ENCODE measurements around the gene RPRD1A. TPM values are rescaled to one million over a fixed set of nuclear protein-coding genes. Genes with fewer than 3 reads are reported as not detected.
"Not testable (repeated sequence)": the region's sequence is repeated elsewhere in the genome, so short reads cannot be mapped to it uniquely, and the experiment has no call there.

The RPRD1A gene
- polyA plus RNA-seq, 1 donor: 42.7 TPM

DNA sequence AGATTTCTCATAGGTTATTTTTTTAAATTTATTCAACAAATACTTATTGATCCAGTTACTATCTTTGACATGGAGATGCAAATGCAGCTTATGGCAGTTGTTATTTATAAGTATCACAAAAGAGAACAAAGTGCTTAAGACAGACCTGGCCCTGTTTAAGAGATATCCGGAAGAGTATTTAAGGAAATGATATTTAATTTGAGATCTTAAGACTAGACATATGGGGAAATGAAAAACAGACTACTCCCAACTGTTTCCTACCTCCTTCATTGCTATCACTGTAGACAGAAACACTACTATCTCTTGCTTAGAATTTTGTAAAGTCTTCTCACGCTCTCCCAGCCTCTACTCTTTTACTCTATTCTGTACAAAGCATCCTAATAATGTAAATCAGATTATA, 36.0 kb downstream of the RPRD1A start:
- DNase-seq (ENCODE audit: low read depth): no peak

DNA sequence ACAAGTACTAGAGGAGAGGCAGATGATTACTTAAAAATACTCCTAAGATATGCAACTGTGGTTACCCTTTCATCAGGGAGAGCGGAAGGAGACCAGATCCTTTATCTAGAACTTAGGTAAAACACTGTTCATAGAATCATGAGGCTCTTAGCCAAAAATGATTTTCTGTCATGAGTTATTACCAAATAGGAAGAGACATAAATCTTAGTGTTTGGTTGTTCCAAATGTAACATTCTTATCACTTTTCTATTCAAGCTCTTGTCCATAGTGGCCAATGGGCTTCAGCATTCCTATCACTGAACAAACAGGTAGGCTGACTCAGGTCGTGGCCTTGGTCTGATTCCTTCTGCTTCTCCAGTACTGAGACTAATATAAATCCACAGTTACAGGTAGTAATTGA, 38.5 kb downstream of the RPRD1A start:
- no peak for DNase-seq (ENCODE audit: low read depth)

DNA sequence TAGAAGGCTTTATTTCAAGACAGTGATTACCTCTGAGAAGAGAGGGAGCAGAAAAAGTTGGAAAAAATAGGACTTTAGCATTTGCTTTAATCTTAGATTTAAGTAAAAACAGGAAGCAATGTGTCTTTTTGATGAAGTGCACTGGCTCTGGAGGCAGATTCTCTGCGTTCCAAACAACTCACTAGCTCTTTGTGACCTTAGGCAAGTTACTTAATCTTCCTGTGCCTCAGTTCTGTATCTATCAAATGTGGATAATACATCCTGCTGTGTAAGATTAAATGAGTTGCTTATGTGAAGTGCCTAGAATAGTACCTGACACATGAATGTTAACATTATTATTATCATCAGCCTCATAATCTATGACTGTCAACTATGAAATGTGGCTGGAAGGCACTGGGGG, 42.3 kb downstream of the RPRD1A start:
- no peak for DNase-seq (ENCODE audit: low read depth)

DNA sequence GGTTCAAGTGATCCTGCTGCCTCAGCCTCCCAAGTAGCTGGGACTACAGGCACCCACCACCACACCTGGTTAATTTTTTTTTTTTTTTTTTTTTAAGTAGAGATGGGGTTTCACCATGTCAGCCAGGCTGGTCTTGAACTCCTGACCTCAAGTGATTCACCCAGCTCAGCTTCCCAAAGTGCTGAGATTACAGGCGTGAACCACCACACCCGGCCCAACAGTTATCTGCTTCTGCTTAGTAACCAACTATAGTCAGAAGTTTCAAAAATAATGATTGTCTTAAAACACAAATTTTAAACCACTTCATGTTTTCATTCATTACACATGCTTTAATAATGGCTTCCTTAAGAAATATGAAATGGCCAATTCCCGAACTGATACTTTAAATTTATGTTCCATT, 43.1 kb downstream of the RPRD1A start:
- DNase-seq (ENCODE audit: low read depth): not testable (repeated sequence)

DNA sequence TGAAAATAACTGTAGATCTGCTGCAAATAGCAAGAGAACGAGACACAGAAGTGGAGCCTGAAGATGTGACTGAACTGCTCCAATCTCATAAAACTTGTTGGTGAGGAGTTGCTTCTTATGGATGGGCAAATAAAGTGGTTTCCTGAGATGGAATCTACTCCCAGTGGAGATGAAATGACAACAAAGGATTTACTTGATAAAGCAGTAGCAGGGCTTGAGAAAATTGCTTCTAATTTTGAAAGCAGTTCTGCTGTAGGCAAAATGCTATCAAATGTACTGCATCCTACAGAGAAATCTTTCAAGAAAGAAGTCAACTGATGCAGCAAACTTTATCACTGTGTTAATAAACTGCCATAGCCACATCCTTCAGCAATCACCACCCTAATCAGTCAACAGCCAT, 44.0 kb downstream of the RPRD1A start:
- DNase-seq (ENCODE audit: low read depth): no peak

DNA sequence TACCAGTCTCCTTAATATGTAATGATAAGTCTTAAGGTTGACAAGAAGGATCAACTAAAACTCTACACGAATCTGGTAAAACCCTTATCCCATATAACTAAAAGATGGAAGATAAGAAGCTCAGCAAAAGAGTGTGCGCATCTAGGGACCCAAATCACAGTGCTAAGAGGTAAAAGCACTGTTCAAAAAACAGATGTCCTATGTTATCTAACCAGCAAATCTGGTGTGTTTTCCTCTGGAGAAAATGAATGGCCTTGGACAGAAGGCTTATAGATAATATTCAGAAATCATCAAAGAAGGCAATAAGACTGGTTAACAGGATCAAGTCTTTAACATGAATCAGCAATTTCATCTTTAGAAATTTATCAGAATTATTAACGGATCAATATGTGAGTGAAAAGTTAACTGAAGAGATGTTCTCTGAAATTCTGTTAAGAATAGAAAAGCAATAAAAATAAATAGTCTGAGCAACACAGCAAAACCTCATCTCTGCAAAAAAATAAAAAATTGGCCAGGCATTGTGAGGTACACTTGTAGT, 47.1 kb downstream of the RPRD1A start:
- DNase-seq (ENCODE audit: low read depth): no peak

DNA sequence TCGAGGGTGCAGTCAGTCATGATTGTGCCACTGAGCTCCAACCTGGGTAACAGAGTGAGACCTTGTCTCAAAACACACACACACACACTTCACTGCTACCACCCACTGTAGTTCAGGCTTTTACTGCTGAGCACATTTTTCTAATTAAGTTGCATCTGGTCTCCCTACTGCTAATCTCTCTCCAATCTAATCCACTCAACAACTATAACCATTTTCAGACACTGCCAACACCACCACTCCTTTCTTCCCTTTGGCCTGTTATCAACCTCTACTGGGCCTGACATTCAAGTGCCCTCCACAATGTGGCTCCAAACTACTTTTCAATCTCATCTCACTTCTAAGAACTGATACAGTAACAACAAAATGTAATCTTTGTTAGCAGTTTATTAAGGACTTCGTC, 50.1 kb downstream of the RPRD1A start:
- no peak for DNase-seq (ENCODE audit: low read depth)

DNA sequence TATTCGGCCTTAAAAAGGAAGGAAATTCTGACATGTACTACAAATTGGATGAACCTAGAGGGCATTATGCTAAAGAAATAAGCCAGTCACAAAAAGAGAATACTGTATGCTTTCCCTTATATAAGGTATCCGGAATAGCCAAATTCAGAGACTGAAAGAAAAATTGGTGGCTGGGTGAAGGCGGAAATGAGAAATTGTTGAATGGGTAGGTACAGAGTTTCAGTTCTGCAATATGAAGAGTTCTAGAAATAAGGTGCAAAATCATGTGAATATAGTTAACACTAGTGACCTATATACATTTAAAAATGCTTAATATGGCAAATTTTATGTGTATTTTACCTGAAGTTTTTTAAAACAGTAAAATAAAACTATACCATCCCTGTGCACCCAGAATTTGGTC, 51.7 kb downstream of the RPRD1A start:
- no peak for DNase-seq (ENCODE audit: low read depth)

DNA sequence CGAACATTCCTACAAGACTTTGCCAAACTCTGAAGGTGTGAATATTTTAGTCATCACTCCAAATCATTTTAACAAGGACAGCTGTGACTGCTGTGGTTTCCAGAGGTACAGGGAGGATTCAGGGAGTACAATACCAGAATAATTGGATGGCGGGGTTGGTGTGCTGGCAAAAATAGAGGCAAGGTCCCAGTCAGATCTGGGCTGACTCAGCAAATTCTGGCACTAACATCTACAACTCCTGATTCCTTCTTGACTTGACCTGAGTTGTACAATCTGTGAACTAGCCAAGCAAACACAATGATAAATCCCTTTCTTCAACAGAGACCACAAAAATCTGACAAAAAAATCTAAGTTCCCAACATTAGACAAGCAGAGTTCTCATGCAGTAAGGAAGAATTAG, 54.5 kb downstream of the RPRD1A start:
- DNase-seq (ENCODE audit: low read depth): no peak

DNA sequence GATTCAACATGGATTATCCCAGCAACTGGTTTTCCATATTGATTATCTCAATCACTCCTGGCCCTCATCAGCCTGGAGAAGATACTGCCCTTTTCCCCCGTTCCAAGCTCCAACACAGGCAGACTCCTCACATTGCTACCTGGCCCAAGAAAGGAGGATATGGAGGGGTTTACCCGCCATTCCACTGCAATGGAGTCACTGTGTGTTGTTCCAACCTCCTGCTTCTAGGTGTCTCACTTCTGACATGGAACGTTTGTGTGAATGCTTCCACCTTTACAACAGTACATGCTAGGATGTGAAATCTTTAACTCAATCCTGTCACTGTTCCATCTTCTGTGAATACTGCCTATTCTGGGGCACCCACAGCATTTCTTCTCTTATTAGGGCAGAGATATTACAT, 58.1 kb downstream of the RPRD1A start:
- no peak for DNase-seq (ENCODE audit: low read depth)

DNA sequence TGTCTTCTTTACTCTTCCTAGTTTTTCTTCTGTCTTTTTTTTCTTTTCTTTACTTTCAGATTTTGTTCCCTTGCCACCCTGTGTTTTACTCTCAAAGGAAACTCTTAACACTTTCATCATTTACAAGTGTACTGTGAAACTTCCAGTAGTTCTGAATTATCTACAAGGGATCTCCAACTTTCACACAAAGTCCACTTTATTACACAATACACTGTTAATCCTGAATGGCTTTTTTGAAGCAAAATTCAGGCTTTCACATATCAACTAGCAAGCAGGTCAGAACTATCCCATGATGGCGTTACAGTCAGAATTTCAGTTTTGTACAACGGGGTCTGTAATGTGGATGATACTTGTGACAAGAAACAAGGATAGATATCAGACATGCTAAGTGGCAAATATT, 60.4 kb downstream of the RPRD1A start:
- DNase-seq (ENCODE audit: low read depth): no peak

DNA sequence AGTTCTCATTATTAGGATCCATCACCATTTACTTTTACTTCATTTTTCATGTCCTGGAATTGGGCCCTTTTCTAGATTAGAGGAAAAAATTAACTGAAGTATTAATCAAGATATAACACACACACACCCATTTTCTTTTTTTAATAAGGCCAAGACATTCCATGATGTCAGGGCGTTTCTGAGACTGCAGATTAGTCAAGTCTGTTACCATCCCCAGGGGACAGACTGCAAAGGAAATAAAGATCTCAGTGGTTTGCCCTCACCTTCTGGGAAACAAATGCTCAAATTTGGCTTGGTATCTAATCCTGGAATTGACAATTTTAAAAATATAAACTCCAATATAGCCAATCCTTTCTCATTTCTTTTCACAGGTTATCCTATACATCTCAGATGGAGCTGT, 67.4 kb downstream of the RPRD1A start:
- DNase-seq (ENCODE audit: low read depth): no peak

DNA sequence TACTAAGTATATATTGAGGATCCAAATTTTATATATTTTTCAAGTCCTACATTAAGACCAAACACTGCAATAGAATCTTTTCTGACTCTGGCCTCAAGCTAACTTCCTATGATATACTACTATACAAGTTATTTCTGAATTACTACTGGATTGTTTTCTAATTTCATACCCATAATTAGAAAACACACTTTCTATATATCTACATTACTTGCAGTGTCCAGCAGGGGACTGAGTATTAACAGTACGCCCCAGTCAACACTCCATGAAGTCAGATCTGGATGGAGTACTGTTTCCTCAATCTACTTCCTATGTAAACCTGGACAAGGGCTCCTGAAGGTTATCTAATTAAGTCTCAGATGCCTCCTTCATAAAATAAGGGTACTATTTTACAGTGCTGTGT, 68.4 kb downstream of the RPRD1A start:
- DNase-seq (ENCODE audit: low read depth): no peak

DNA sequence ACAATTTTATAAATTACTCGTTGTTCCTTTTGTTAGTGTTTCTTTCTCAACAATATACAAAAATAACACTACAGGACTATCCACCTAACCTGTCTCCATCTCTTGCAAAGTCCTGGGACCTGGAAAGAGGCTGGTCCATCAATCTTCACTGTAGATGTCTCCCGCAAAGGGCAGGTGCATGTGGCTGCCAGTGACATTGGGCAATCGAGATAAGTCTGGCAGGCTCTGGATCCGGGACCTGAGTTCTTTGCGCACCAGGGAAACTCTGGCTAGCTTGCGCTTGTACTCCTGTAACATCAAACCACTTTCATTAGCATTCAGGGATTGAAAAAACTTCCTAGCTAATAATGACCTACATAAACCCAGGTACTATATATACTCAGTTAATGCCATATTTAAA, 74.3 kb downstream of the RPRD1A start:
- DNase-seq (ENCODE audit: low read depth): no peak

DNA sequence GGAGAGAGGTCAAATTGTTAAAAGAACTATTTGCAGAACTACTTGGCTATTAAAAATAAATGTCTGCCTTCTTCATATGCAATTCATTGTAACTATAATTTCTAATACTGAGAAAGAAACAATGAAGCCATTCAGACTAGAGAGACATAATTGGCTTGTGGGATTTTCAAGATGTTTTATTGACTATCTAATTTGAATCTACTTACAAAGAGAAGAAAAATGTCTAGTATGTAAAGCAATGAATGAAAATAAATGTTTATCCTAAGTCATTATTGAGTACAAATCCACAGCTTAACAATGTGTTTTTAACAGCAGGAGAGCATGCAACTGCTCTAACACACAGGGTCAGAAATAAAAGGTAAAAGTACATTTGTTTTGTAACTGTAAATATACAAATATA, 75.7 kb downstream of the RPRD1A start:
- no peak for DNase-seq (ENCODE audit: low read depth)

DNA sequence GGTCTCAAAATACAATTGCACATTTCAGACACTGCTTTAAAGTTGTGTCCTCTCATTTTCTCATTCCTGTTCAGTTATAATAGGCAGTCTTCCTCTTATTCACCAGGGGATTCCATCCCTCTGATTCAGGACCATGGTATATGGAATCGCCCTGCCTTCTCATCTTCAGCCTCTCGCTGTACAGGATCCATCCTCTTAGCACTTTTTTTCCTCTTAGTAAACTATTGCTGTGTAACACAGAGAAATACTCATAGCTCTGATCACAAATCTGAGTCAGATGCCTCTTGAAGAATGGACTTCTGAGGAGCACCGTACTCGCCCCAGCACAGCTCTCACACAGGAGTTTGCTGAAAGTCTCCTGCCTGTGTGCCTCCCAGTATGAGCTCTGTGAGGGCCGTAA, 83.5 kb downstream of the RPRD1A start:
- no peak for DNase-seq (ENCODE audit: low read depth)

DNA sequence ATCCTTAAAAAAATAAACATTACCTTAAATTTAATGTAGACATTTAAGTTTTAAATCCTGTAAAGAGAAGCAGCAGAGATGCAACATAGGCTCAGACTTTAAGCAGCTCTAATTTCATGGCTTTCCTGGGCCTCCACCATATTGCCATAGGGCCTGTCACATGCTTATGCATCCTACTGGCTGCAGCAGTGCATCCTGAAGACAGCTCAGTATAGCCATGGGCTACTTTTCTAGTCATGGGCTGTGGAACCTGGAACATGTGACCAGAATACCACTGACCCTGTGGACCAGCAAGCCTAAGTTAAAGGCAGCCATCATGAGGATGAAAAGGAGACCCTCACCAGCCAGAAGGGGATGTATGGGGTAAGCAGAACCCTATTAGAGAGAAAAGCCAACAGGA, 84.2 kb downstream of the RPRD1A start:
- DNase-seq (ENCODE audit: low read depth): no peak

DNA sequence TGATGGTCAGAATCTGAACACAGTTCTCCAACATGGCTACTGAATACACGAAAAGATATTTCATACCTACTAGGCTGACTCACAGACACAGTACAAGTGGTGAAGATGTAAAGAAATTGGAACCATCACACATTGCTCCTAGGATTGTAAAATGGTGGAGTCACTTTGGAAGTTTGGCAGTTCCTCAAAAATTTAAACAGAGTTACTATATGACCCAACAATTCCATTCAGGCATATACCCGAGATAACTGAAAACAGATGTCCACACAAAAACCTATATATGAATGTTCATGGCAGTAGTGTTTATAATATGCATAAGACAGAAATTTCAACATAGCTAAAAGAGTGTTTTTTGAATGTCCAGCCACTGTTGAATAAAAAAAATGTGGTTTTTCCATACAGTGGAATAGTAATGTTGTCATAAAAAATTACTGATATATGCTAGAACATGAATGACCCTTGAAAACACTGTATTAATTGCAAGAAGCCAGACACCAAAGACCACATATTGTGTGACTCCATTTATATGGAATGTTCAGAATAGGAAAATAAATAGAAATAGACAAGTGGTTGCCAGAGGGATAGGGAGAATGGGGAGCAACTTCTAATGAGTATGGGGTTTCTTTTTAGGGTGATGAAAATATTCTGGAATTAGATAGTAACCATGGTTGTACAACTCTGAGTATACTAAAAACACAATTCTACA, 84.8 kb downstream of the RPRD1A start:
- DNase-seq (ENCODE audit: low read depth): no peak

DNA sequence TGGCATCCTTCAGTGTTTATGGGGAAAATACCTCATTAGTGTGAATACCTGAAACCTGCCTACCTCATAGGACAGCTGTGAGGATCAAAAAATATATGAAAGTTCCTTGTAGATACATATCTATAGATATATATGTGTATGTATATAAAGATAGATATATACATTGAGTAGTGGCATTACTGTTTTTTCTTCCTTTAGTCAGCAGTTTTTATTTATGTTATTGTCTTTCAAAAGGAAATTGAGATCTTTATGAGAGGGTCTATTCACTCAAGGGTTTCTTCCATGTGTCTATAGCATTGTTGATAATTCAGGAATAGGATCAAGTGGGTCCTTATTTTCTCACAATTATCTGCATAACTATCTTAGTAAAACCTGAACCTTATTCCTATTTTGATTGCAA, 88.2 kb downstream of the RPRD1A start:
- no peak for DNase-seq (ENCODE audit: low read depth)

DNA sequence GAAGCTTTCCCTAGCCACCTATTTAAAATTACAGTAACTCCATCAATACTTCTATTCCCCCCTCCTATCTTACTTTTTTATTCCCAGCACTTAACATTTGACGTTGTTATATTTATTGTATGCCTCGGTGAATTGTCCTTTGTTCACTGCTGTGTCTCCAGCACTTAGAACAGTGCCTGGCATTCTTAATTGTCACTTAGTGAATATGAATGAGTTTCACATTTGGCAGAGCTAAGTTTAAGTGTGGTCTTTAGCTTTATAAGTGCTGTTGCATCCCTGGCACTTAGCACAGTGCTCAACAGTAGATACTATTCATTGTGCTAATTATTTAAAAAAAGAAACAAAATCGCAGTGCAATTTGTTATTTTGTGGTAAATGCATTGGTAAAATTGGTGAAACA, 93.2 kb downstream of the RPRD1A start:
- no peak for DNase-seq (ENCODE audit: low read depth)

DNA sequence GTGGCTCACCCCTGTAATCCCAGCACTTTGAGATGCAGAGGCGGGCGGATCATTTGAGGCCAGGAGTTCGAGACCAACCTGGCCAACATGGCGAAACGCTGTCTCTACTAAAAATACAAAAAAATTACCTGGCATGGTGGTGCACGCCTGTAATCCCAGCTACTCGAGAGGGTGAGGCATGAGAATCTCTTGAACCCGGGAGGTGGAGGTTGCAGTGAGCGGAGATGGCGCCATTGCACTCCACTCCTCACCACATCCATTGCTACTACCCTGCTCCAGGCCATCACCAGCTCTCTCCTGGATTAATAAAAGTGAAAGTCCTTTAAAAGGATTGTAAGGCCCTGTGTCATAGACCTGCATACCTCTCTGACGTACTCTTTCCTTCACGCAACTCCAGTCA, 93.7 kb downstream of the RPRD1A start:
- DNase-seq (ENCODE audit: low read depth): no peak

DNA sequence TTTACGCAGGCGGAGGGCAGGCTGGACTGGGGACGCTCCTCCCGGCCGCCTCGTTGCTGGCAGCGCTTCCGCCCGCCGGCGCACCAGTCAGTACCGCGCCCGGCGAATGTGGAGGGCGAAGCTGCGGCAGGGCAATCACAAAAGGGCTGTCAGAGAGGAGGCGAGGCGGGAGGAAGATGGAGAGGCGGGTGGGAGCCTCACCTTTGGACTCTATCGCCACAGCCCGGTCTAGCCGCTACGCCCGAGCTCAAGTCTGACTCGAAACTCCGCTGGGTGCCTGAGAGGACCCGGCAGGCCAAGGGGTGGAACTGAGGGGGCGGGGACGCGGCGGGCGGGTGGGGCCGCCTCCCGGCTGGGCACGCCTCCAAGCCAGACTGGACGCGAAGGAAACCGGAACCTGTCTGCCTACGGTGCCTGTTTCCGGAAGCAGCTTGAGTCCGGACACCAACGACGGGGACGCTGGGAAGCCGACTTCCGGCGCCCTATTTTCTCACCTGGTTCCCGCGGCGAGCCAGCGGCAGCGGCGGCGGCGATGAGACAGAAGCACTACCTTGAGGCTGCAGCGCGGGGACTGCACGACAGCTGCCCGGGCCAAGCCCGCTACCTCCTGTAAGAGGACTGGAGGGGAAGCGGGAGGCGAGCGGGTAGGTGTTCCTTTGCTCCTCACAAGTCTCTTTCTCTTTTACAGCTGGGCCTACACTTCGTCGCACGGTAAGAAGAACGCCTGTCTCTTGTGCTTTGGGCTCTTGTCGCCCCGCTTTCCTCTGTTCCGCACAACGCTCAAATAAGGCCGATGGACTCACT, 95.0 kb downstream of the RPRD1A start, which contains the start of gene RMP24:
Gene RMP24 (plus strand): TSS at position 483 of the 804 bp plus-strand sequence.
- peak; percentile 87 for DNase-seq (ENCODE audit: low read depth)

DNA sequence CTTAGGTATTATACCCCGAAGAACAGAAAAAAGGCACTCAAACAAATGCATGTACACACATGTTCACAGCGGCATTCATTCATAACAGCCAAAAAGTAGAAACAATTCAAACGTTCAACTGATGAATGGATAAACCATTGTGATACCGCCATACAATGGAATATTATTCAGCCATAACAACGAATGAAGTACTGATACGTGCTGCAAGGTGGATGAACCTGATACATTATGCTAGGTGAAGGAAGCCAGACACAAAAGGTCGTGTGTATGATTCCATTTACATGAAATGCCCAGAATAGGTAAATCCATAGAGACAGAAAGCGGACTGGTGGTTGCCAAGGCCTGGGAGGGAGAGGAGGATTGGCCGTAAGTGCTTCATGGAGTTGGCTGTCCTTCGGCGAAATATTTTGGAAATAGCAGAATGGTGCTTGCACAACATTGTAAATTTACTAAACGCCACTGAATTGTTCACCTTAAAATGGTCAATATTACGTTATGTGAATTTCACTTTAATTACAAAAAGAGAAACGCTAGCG, 95.6 kb downstream of the RPRD1A start:
- DNase-seq (ENCODE audit: low read depth): no peak
